HG02870 (cell line): ENCODE measurements around the gene ESRP2.
A peak's percentile ranks its signal among the peaks of the same experiment; 100 is the strongest.

Source experiments
- ATAC-seq: cut with Tn5 transposase; IDR thresholded peaks from one replicate; pipeline ENCODE4 v1.9.1; 2021; ENCODE audit warnings: mild to moderate bottlenecking, moderate library complexity; ENCODE audit not compliant: unreplicated experiment

Gene ESRP2

GRCh38 chr16:68264128-68265077, 28.5 kb upstream of the ESRP2 start, which contains the start of gene SLC7A6:
Gene SLC7A6 (plus strand): TSS chr16:68264526. CDS start chr16:68274727, 10,201 bp downstream.
- ATAC-seq, result peak; percentile 50

- peak; percentile 6 for ATAC-seq
Observed at GRCh38 chr16:68263559-68264127, 27.7 kb upstream of the ESRP2 start.

- ATAC-seq, result no peak
Observed at GRCh38 chr16:68259007-68259825, 23.3 kb upstream of the ESRP2 start.

- no peak for ATAC-seq
Observed at GRCh38 chr16:68257906-68258800, 22.2 kb upstream of the ESRP2 start.

- ATAC-seq, result no peak
Observed at GRCh38 chr16:68257251-68257905, 21.5 kb upstream of the ESRP2 start.

- ATAC-seq, result no peak
Observed at GRCh38 chr16:68255712-68256111, 19.8 kb upstream of the ESRP2 start.

GRCh38 chr16:68253721-68254120, 17.8 kb upstream of the ESRP2 start:
- no peak for ATAC-seq

- ATAC-seq, result no peak
Observed at GRCh38 chr16:68252383-68252782, 16.5 kb upstream of the ESRP2 start.

- ATAC-seq, result no peak
Observed at GRCh38 chr16:68251832-68252231, 15.9 kb upstream of the ESRP2 start.

GRCh38 chr16:68250951-68251350, 15.0 kb upstream of the ESRP2 start:
- no peak for ATAC-seq

GRCh38 chr16:68249371-68249770, 13.4 kb upstream of the ESRP2 start:
- no peak for ATAC-seq

GRCh38 chr16:68247932-68248331, 12.0 kb upstream of the ESRP2 start:
- ATAC-seq, result no peak

GRCh38 chr16:68247400-68247799, 11.5 kb upstream of the ESRP2 start:
- no peak for ATAC-seq

- no peak for ATAC-seq
Observed at GRCh38 chr16:68246666-68247065, 10.7 kb upstream of the ESRP2 start.

GRCh38 chr16:68246121-68246520, 10.2 kb upstream of the ESRP2 start:
- ATAC-seq, result no peak

GRCh38 chr16:68244903-68245853, 9.3 kb upstream of the ESRP2 start, which contains the start of gene PLA2G15:
Gene PLA2G15 (plus strand): TSS chr16:68245373. CDS start chr16:68245427, 54 bp downstream.
- ATAC-seq, result peak; percentile 88

- ATAC-seq, result no peak
Observed at GRCh38 chr16:68244481-68244902, 8.6 kb upstream of the ESRP2 start.
